Activated naive CD4-positive, alpha-beta T cell treated with anti-CD3 and anti-CD28 coated beads, Interleukin-2, amount 10 ng/mL, durations not matched to agents 7 days and 5 days (primary cell): ENCODE data around the gene RGS17.
A peak's percentile ranks its signal among the peaks of the same experiment; 100 is the strongest.
"Not testable (repeated sequence)": the region's sequence is repeated elsewhere in the genome, so short reads cannot be mapped to it uniquely, and the experiment has no call there.

Experiments
- CTCF ChIA-PET: fragments of 350-600 bp; sonication (Branson Sonifier 250); formaldehyde crosslinking; loops from one replicate; lab custom pipeline; 2021; ENCODE audit warnings: antibody characterized with exemption; lab: Charles Lee
- DNase-seq: peaks from one replicate; pipeline ENCODE4 v3.0.0-alpha.2; 2020
- H3K27ac Mint-ChIP-seq: one replicate; pipeline ENCODE4 v1.8.0; 2021; ENCODE audit warnings: mild to moderate bottlenecking, moderate library complexity, mixed read lengths
- H3K27me3 Mint-ChIP-seq: one replicate; pipeline ENCODE4 v1.8.0; 2021; ENCODE audit warnings: mild to moderate bottlenecking, mixed read lengths
- H3K36me3 Mint-ChIP-seq: one replicate; pipeline ENCODE4 v1.8.0; 2021; ENCODE audit warnings: mixed read lengths
- H3K4me1 Mint-ChIP-seq: one replicate; pipeline ENCODE4 v1.8.0; 2021; ENCODE audit warnings: mixed read lengths
- H3K4me3 Mint-ChIP-seq: one replicate; pipeline ENCODE4 v1.8.0; 2021; ENCODE audit warnings: mild to moderate bottlenecking, moderate library complexity, mixed read lengths
- H3K9me3 Mint-ChIP-seq: one replicate; pipeline ENCODE4 v1.8.0; 2021; ENCODE audit warnings: mixed read lengths

Gene RGS17

DNA sequence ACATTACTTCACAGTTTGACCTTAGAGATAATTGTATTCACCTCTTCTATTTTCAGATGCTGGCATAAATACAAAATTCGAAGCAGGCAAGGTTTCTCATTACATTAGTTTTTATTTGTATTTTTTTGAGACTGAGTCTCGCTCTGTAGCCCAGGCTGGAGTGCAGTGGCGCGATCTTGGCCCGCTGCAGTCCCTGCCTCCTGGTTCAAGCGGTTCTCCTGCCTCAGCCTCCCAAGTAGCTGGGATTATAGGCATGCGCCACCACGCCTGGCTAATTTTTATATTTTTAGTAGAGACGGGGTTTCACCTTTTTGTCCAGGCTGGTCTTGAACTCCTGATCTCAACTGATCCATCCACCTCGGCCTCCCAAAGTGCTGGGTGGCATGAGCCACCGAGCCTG, 145.8 kb downstream of the RGS17 start:
- Mint-ChIP-seq H3K4me1 (peaks cover 34% of the 10 kb centered on the region), H3K4me3 (peak overlapping the region; percentile 89), H3K27ac (peak overlapping the region; percentile 83), H3K36me3 (peaks cover 45% of the 10 kb centered on the region)
- not testable (repeated sequence) for H3K9me3 Mint-ChIP-seq, DNase-seq, H3K27me3 Mint-ChIP-seq
- CTCF ChIA-PET, result interaction anchor here (0.5 to 1.7 kb wide), 4 partner anchors 17 to 38 kb away, joined by 3 to 4 read pairs (median 4); partner anchors contain the start of gene MTRF1L

DNA sequence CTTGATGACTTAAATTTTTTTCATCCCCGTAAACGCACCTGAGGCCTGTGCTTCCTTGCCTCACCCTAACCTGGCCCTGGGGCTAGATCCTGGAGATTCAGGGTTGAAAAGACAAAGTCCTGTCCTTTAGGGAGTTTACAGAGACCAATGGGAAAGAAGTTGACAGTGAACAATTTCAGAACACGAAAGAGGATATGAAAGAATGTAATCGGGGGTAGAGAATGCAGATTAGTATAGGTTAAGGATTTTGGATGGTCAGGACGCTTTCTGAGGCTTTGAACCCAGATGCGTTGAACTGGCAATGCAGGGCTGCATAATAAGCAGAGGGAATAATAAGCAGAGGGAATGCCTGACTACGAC, 146.6 kb downstream of the RGS17 start:
- no peaks in the 10 kb centered on the region for H3K9me3 Mint-ChIP-seq
- no peaks in the 10 kb centered on the region for H3K27me3 Mint-ChIP-seq
- H3K4me1 Mint-ChIP-seq, result peaks cover 38% of the 10 kb centered on the region
- DNase-seq, result no peak
- H3K36me3 Mint-ChIP-seq, result peaks cover 41% of the 10 kb centered on the region
- peak overlapping the region; percentile 89 for H3K4me3 Mint-ChIP-seq
- CTCF ChIA-PET, result interaction anchor here (1.7 kb wide), 2 partner anchors 36 to 39 kb away, joined by 3 to 4 read pairs; no protein-coding TSS in a partner anchor
- H3K27ac Mint-ChIP-seq, result peak overlapping the region; percentile 96

DNA sequence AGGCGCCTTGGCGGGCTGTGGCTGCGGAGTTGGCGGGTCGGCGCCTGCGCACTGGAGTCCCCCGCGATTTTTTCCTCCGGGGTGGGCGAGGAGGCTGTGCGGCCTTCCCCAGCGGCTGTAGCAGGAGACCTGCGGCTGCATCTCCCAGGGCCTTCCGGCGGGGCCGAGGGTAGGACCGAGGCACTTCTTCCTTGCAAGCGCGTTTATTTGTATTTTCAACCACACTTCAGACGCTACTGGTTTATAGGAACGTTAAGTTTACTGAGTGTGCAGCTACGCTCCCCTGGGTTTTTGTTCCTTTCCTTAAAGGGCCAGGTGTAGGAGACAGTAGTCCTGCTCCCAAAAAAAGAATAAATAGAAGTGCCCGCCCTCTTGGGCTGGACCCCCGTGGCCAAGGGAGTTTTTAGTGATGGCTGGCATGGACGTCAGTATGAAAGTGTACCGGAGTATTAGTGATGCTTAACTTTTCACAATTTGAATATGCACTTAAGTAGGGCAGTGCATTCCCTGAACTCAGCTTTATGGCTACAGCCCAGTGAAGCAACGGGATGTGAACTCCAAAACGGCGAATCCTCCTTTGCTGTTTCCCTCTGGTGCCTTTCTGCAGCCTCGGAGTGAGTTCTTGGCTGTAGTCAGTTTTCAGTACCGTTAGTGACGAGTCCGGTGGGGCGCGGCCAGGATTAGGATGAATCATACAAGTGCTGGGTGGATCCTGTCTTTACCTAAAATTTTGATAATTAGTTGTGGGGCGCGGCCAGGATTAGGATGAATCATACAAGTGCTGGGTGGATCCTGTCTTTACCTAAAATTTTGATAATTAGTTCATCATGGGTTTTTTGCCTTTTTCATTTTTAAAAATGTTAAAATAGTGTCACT, 147.2 kb downstream of the RGS17 start:
- Mint-ChIP-seq H3K9me3 (no peaks in the 10 kb centered on the region), H3K27ac (peak overlapping the region; percentile 96), H3K27me3 (no peaks in the 10 kb centered on the region), H3K4me1 (peaks cover 44% of the 10 kb centered on the region), H3K4me3 (peak overlapping the region; percentile 89), H3K36me3 (peaks cover 45% of the 10 kb centered on the region)
- peak; percentile 82 for DNase-seq
- CTCF ChIA-PET, result interaction anchor here (1.2 kb wide), 1 partner anchor 16 kb away, joined by 3 read pairs; no protein-coding TSS in a partner anchor

DNA sequence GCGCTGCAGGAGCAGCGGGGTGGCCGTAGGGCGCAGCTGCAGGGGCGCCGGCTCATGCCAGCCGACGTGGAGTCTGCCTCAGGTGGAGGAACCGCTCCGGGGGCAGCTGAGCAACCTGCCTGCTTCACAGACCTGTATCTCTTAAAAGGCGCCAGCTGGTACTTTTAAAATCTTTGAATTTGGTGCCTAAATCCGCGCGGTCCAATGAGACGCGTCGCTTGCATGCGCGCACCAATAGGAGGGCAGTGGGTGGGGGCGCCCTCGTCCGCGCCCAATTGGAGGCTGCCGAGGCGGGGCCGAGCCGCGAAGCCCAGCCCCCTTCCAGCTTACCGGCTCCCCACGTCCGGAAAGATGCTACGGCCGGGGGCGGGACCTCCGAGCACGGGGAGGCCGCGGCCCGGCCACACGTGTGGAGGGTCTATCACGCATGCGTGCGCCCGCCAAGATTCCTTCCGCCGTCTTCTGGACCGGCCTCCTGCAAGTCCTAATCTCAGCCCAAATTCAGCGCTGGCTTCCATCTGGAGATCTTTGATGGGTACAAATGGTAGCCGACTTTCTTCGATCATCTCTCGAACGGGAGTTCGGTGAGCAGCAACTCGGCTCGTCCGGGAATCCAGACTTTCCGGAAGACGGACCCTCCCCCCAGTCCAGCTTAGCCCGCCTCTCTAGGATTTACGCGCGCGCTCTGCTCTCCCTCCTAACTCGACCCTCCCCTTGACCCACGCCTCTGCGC, 148.0 kb downstream of the RGS17 start, which contains the start of gene FBXO5:
TSS of gene FBXO5 (minus strand) at position 138 of the 733 bp plus-strand sequence. CDS start at position 56, 82 bp downstream.
- DNase-seq, result peak; percentile 98
- H3K4me3 Mint-ChIP-seq, result peak within 1 kb of the TSS; percentile 89
- no peaks in the 10 kb centered on the region for H3K27me3 Mint-ChIP-seq
- H3K4me1 Mint-ChIP-seq, result peaks cover 51% of the 10 kb centered on the region
- H3K27ac Mint-ChIP-seq, result peak within 1 kb of the TSS; percentile 96
- peaks cover 52% of the 10 kb centered on the region for H3K36me3 Mint-ChIP-seq
- CTCF ChIA-PET, result interaction anchor here (0.7 to 1.2 kb wide), 2 partner anchors 13 to 17 kb away, joined by 3 read pairs; no protein-coding TSS in a partner anchor
- H3K9me3 Mint-ChIP-seq, result no peaks in the 10 kb centered on the region

DNA sequence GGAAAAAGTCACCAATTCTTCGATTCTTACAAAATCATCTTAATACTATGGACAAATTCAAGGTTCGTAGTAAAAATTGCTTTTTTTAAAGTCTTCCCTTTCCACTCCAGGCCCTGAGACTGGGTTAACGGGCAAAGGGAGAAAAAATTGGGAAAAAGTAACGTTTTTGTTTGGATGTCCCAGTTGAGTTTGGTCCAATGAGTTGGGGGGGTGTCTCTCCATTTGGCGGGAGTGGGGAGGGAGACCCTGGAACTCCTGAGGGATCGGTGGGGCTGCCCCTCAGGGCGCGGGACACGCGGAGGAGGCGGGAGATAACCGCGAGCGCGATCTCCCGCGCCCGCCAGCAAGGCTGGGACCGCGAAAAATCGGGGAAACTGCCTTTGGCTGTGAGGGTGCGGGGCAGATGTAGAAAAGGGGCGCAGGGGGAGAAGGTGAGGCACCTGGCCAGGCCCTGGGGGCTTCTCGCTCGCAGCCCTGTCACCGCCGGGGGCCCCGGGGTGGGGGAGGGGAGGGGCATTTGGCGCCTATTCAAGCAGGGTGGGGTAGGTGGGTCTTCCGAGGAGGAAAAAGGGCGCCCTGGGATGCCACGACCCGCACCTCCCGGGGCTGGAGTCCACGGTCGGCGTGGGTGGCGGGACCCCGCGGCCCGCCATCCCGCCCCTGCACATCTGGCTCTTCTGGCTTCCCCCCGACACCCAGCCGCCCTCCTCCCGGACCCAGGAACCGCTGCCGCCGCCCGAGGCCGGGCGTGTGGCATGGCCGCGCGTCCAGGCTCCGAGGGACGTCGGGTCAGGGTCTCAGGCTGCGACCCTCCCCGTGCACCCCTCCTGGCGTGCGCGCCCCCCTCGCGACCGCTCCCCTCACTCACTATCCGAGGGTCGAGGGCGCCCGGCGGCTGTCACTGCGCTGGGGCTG, 148.8 kb downstream of the RGS17 start:
- peak; percentile 52 for DNase-seq
- H3K4me3 Mint-ChIP-seq, result peak overlapping the region; percentile 89
- peak overlapping the region; percentile 96 for H3K27ac Mint-ChIP-seq
- H3K27me3 Mint-ChIP-seq, result no peaks in the 10 kb centered on the region
- CTCF ChIA-PET, result interaction anchor here (0.7 to 1.2 kb wide), 2 partner anchors 14 to 18 kb away, joined by 3 read pairs; no protein-coding TSS in a partner anchor
- H3K4me1 Mint-ChIP-seq, result peaks cover 58% of the 10 kb centered on the region
- no peaks in the 10 kb centered on the region for H3K9me3 Mint-ChIP-seq
- peaks cover 58% of the 10 kb centered on the region for H3K36me3 Mint-ChIP-seq

DNA sequence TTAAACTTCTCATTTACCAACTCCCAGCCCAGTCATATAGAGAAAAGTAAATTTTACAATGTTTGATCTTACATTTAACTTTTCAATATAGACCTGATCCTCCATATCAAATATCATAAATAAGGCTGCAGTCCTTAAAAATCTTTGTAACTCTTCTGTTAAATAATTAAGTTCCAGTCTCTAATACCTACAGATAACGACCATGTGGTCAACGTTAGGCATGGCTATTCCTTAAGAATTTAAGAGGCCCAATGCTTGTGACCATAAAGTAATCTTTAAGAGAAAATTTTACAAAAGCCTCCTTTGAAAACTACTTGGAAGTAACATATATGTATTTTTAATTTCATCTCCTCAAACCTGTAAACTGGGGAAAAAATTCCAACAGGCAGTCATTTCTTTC, 149.9 kb downstream of the RGS17 start:
- H3K27me3 Mint-ChIP-seq, result no peaks in the 10 kb centered on the region
- H3K36me3 Mint-ChIP-seq, result peaks cover 60% of the 10 kb centered on the region
- no peak for DNase-seq
- peak overlapping the region; percentile 89 for H3K4me3 Mint-ChIP-seq
- no peak overlapping the region for H3K27ac Mint-ChIP-seq
- CTCF ChIA-PET, result no interaction called here
- peaks cover 60% of the 10 kb centered on the region for H3K4me1 Mint-ChIP-seq
- H3K9me3 Mint-ChIP-seq, result no peaks in the 10 kb centered on the region

DNA sequence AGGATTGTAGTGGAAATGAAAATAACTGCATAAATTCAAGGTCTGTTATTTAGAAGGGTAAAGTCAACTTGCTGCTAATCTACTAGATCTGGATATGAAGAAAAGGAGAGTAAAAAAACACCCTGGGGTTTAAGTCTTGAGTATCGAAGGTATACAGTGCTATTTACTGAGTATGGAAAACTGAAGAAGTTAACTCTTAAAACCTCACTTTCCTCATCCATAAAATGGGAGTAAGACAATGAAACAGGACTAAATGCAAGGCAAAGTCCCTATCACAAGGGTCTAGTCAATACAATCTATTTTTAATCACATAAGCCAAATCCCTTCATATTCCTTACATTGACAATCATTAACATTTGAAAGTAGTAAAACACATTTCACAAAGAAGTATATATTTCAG, 150.4 kb downstream of the RGS17 start:
- CTCF ChIA-PET, result no interaction called here
- no peak for DNase-seq
- H3K4me1 Mint-ChIP-seq, result peaks cover 61% of the 10 kb centered on the region
- peak overlapping the region; percentile 1 for H3K27ac Mint-ChIP-seq
- no peaks in the 10 kb centered on the region for H3K27me3 Mint-ChIP-seq
- H3K36me3 Mint-ChIP-seq, result peaks cover 60% of the 10 kb centered on the region
- H3K4me3 Mint-ChIP-seq, result peak overlapping the region; percentile 89
- no peaks in the 10 kb centered on the region for H3K9me3 Mint-ChIP-seq

DNA sequence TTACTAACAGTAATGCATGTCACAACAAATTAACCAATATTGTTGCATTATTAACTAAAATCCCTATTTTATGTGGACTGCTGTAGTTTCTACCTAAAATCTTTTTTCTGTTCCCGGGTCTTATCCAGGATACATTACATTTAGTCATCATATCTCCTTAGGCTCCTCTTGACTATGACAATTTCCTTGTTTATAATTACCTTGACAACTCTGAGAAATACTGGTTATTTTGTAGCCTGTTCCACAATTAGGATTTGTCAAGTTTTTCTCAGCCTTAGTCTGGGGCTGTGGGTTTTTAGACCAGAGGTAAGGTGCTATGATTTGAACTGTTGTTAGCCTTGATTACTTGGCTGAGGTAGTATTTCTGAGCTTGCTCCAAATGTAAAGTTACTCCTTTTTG, 152.0 kb downstream of the RGS17 start:
- no peak overlapping the region for H3K27ac Mint-ChIP-seq
- peaks cover 67% of the 10 kb centered on the region for H3K36me3 Mint-ChIP-seq
- H3K27me3 Mint-ChIP-seq, result no peaks in the 10 kb centered on the region
- no peaks in the 10 kb centered on the region for H3K9me3 Mint-ChIP-seq
- no peak for DNase-seq
- H3K4me1 Mint-ChIP-seq, result peaks cover 65% of the 10 kb centered on the region
- H3K4me3 Mint-ChIP-seq, result peak overlapping the region; percentile 42
- CTCF ChIA-PET, result no interaction called here

DNA sequence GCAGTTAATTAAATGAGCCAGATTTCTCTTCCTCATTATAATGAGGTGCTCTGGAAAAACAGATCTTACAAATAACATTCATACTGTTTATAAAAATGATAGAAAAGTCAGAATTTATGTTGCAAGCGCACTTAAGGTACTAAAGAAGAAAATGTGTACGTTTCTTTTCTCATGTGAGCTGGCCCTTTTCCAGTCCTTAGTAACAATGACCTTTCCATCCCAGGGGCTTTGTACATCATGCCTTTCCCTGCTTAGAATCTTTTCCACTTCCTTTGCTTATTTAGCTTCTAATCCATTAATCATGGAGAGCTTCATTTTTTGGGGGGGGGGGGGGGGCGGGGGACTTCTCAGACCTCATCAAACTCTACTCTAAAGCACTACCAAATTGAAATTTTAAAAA, 153.0 kb downstream of the RGS17 start:
- peak overlapping the region; percentile 59 for H3K27ac Mint-ChIP-seq
- DNase-seq, result no peak
- CTCF ChIA-PET, result interaction anchor here (1.0 to 1.2 kb wide), 2 partner anchors 22 to 24 kb away, joined by 3 read pairs; no protein-coding TSS in a partner anchor
- peaks cover 73% of the 10 kb centered on the region for H3K36me3 Mint-ChIP-seq
- H3K27me3 Mint-ChIP-seq, result no peaks in the 10 kb centered on the region
- peaks cover 76% of the 10 kb centered on the region for H3K4me1 Mint-ChIP-seq
- no peak overlapping the region for H3K4me3 Mint-ChIP-seq
- H3K9me3 Mint-ChIP-seq, result no peaks in the 10 kb centered on the region

DNA sequence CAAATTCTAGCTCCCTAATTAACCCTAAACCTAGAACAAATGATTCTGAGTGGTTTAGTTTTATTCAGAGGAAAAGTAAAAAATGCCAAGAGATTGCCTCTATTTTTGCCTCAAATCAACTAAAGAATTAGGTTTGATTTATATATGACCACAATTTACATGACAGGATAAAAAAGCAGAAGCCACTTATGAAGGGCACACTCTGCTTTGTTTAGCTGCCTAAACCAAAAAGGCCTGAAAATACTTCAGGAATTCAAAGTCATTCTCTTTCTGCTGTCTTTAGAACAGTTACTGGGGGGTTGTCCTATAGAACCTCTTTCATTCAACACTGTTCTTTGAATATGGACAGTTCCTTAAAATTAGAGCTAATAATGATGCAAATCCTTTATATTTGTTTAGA, 153.5 kb downstream of the RGS17 start:
- Mint-ChIP-seq H3K27me3 (no peaks in the 10 kb centered on the region), H3K9me3 (no peaks in the 10 kb centered on the region), H3K4me1 (peaks cover 79% of the 10 kb centered on the region), H3K4me3 (no peak overlapping the region), H3K36me3 (peaks cover 78% of the 10 kb centered on the region), H3K27ac (peak overlapping the region; percentile 81)
- CTCF ChIA-PET, result interaction anchor here (0.7 to 1.2 kb wide), 3 partner anchors 19 to 23 kb away, joined by 3 read pairs; no protein-coding TSS in a partner anchor
- no peak for DNase-seq

DNA sequence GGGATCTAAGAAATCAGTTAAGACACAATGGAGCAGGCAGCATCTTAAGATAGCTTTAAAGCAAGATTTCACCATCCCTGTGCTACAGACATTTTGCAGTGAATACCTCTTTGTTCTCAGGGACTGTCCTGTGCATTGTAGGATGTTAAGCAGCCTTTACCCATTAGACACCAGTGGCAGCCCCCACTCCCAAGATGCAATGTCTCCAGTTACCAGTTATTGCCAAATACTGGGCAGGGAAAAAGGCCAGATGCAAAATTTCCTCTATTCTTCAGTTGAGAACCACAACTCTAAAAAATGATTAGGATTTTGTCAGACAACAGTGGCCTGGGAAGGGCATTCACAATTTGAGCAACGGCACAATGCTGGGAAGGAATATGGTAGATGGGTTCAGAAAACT, 154.3 kb downstream of the RGS17 start:
- peaks cover 79% of the 10 kb centered on the region for H3K4me1 Mint-ChIP-seq
- H3K4me3 Mint-ChIP-seq, result peak overlapping the region; percentile 40
- CTCF ChIA-PET, result interaction anchor here (1.2 kb wide), 1 partner anchor 24 kb away, joined by 3 read pairs; no protein-coding TSS in a partner anchor
- no peak for DNase-seq
- H3K36me3 Mint-ChIP-seq, result peaks cover 80% of the 10 kb centered on the region
- H3K9me3 Mint-ChIP-seq, result no peaks in the 10 kb centered on the region
- no peaks in the 10 kb centered on the region for H3K27me3 Mint-ChIP-seq
- peak overlapping the region; percentile 81 for H3K27ac Mint-ChIP-seq

DNA sequence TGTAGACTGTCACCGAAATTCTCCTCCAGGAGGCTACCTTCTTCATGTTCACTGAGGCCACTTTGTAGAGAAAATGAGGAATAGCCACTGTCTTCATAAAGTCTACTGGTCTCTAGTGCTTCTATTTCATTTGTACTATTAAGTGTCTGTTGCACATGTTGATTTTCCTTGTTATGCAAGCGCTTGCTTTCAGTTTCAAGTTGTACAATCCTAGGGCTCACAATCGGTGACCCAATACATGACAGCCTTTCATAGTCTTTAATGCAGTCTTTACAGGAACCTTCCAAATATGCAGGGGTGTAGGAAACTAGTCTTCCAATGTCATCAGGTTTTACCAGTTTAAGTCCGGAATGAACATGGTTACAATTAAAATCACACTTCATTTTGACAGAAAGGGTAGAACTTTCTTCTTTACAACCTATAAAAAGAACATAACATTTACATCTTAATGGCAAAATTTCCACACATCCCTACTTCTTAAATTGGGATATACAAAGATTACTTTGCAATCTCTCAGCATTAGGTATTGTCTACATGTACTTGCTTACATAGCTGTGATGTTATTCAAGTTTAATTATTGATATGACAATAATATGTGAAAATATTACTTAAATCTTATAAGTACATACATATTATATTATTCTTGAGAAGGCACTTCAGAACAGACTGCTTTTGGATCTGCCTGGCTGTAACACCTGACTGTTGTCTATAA, 155.7 kb downstream of the RGS17 start:
- CTCF ChIA-PET, result no interaction called here
- no peaks in the 10 kb centered on the region for H3K27me3 Mint-ChIP-seq
- H3K36me3 Mint-ChIP-seq, result peaks cover 78% of the 10 kb centered on the region
- peaks cover 70% of the 10 kb centered on the region for H3K4me1 Mint-ChIP-seq
- no peak for DNase-seq
- H3K27ac Mint-ChIP-seq, result peak overlapping the region; percentile 85
- no peaks in the 10 kb centered on the region for H3K9me3 Mint-ChIP-seq
- H3K4me3 Mint-ChIP-seq, result peak overlapping the region; percentile 46

DNA sequence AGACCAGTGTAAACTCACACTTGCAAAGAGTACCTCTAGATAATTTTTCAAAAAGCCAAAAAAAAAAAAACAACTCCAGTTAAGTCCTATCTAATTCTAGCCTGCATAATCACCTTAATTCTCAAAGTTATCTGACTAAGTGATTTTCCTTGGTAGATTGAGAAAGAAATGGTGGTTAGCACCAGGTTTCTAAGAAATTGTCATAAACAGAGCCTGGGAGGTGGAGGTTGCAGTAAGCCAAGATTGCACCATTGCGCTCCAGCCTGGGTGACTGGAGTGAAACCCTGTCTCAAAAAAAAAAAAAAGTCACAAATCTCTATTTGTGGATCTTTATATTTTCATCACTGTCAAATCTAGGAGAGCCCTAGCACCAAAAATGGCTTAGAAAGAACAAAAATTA, 157.2 kb downstream of the RGS17 start:
- Mint-ChIP-seq H3K4me3 (peak overlapping the region; percentile 46), H3K27ac (peak overlapping the region; percentile 52), H3K27me3 (no peaks in the 10 kb centered on the region), H3K36me3 (peaks cover 84% of the 10 kb centered on the region), H3K9me3 (peaks cover 8% of the 10 kb centered on the region), H3K4me1 (peaks cover 58% of the 10 kb centered on the region)
- DNase-seq, result no peak
- CTCF ChIA-PET, result no interaction called here
